RWPE1 (cell line): ENCODE measurements around the gene IRF7.
"Not testable (repeated sequence)": the region's sequence is repeated elsewhere in the genome, so short reads cannot be mapped to it uniquely, and the experiment has no call there.

Source experiments
- CTCF ChIA-PET: fragments of 350-600 bp; sonication (Branson Sonifier 250); formaldehyde crosslinking; extraction: SDS; loops from one replicate; lab custom pipeline; 2021; lab: Yijun Ruan, JAX
- POLR2A ChIA-PET: fragments of 400-600 bp; formaldehyde crosslinking; extraction: SDS; loops from one replicate; lab custom pipeline; 2020; ENCODE audit warnings: antibody characterized with exemption; ENCODE audit not compliant: low non-redundant PET; lab: Yijun Ruan, JAX
- DNase-seq: peaks from one replicate; pipeline ENCODE4 v3.0.0; 2012; ENCODE audit warnings: low spot score
- H3K27ac ChIP-seq: fragments of 450-650 bp; 2 replicates; pipeline ENCODE4 v1.5.1; 2017
- TF ChIP-seq, protein P1 (sequence below): fragments of 450-650 bp; conservative IDR thresholded peaks from 2 replicates; pipeline ENCODE4 v1.5.1; 2017; ENCODE audit warnings: low read depth, mild to moderate bottlenecking

Gene IRF7

DNA sequence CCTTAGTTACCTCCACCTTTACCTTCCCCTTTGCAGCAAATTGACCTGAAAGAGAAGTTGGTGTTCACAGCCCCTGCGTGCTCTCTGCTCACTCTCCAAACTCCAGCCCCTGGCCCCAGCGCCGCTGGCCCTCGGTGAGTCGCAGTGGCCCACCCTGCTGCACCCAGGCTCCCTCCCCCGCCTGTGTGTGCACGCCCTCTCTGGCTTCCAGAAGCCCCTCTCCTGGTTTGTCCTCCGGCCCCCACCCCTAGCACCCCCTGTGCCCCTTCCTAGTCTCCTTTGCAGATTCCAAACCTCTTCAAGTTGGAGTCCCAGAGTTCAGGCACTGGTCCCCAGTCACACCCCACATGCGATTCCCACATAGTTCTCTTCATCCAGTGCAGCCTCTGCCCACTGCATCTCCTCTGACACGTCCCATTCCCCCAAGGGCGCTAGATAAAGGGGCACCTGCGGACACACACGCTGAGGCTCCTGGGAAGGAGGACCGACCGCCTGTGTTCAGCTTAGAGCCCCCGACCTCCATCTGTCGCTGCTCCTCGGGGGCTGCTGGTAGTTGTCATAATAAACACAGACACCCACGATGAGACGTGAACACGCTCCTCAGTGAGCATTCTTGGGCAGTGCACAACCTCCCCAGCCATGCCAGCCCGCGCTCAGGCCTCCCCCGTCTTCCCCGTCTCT, 41.0 kb downstream of the IRF7 start:
- TF ChIP-seq, protein P1, sequence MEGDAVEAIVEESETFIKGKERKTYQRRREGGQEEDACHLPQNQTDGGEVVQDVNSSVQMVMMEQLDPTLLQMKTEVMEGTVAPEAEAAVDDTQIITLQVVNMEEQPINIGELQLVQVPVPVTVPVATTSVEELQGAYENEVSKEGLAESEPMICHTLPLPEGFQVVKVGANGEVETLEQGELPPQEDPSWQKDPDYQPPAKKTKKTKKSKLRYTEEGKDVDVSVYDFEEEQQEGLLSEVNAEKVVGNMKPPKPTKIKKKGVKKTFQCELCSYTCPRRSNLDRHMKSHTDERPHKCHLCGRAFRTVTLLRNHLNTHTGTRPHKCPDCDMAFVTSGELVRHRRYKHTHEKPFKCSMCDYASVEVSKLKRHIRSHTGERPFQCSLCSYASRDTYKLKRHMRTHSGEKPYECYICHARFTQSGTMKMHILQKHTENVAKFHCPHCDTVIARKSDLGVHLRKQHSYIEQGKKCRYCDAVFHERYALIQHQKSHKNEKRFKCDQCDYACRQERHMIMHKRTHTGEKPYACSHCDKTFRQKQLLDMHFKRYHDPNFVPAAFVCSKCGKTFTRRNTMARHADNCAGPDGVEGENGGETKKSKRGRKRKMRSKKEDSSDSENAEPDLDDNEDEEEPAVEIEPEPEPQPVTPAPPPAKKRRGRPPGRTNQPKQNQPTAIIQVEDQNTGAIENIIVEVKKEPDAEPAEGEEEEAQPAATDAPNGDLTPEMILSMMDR, result no peak
- POLR2A ChIA-PET, result interaction anchor here (0.6 kb wide), 1 partner anchor 25 kb away, joined by 4 read pairs; no protein-coding TSS in a partner anchor
- CTCF ChIA-PET, result no interaction called here
- DNase-seq, result no peak
- H3K27ac ChIP-seq, result peak overlapping the region; percentile 94

DNA sequence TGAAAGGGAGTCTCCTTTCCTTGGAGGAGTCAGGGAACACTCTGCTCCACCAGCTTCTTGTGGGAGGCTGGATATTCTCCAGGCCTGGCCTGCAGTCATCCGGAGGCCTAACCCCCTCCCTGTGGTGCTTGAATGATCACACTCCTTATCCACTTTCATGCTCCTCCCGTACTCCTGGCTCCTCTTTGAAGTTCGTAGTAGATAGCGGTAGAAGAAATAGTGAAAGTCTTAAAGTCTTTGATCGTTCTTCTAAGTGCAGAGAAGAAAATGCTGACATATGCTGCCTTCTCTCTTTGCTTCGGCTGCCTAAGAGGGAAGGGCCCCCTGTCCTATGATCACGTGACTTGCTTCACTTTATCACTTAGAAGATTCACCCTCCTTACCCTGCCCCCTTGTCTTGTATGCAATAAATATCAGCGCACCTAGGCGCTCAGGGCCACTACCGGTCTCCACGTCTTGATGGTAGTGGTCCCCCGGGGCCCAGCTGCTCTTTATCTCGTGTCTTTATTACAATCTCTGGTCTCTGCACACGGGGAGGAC, 41.6 kb downstream of the IRF7 start:
- POLR2A ChIA-PET, CTCF ChIA-PET, DNase-seq, H3K27ac ChIP-seq: not testable (repeated sequence)

DNA sequence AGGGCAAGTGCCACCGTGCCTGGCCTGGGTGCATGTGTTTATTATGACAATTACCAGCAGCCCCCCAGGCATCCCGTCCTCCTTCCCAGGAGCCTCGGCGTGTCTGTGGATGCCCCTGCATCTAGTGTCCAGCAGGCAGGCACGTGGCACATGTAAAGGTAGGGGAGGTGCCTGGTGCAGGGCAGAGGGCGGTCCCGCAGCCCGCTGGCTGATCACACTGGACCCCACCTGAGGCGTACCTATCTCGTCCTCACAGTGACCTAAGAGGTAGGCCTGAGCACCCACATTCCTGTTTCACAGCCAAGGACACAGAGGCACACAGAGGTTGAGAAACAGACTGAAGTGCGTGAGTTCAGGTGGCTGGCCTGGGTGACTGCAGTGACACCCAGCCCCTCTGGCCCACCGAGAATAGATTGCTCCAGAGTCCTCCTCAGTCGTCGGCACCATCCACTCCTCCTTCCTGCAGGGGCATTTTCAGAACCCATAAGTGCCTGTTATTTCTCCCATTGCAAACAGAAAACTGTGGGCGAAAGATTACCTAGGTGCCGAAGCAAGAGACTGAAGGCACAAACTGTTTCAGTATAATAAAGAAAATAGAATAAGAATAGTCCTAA, 42.5 kb downstream of the IRF7 start:
- TF ChIP-seq, protein P1, result no peak
- POLR2A ChIA-PET, result no interaction called here
- peak overlapping the region; percentile 22; the same call in 1 of the 2 replicates for H3K27ac ChIP-seq
- CTCF ChIA-PET, result no interaction called here
- no peak for DNase-seq

DNA sequence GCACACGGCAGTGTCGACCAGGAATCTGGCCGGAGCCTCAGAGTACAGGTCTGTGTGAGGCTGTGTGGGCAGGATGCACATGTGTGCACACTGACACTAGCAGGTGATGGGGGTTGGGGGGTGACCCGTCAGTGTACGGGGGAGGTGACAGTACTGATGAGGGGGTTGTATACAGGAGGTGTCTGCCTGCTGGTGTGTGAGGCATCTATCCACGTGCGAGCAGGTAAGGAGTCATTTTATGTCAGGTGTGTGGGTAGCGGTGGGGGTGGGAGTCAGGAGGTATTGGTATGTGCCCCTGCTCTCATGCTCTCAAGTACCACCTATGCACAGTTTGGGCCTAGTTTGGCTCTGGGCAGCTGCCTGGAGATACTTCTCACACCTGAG, 44.0 kb downstream of the IRF7 start:
- ChIA-PET CTCF (no interaction called here), POLR2A (no interaction called here)
- no peak for DNase-seq
- H3K27ac ChIP-seq, result peak overlapping the region; percentile 44
- TF ChIP-seq, protein P1, result no peak

DNA sequence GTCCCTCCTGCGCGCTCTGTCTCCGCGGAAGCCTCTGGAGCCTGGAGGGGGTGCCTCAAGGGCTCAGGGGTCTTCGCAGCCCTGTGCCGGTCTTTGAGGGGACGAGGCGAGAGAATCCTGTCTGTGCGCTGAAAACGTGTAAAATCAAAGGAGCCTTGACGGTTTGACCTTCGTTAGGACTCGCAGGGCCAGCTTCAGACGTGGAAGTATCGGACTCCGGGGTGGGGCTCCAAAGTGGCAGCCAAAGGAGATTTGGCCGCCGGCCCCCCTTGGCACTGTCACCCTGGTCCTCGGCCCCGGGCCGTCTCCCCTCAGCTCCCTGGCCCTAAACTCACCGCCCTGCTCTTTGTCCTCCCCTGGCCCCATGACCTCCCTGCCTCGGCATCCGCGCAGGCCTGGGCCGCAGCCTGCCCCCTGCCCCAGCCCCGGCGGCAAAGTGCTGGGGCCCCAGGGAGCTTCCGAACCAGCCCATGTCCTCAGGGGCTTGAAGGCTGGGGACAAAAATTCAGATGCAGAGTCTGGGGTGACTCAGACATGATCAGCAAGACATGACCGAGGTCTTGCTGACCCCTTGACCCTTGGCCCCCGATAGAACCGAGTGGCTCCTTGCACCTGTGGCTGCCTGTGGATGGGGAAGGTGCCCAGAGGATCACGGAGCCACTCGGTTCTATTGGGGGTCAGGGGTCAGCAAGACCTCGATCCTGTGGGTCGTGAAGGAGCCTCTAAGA, 46.4 kb downstream of the IRF7 start:
- TF ChIP-seq, protein P1, result no peak
- POLR2A ChIA-PET, result no interaction called here
- H3K27ac ChIP-seq, result peak overlapping the region; percentile 86
- DNase-seq, result no peak
- CTCF ChIA-PET, result interaction anchor here (1.0 kb wide), 1 partner anchor 15 kb away, joined by 4 read pairs; no protein-coding TSS in a partner anchor

DNA sequence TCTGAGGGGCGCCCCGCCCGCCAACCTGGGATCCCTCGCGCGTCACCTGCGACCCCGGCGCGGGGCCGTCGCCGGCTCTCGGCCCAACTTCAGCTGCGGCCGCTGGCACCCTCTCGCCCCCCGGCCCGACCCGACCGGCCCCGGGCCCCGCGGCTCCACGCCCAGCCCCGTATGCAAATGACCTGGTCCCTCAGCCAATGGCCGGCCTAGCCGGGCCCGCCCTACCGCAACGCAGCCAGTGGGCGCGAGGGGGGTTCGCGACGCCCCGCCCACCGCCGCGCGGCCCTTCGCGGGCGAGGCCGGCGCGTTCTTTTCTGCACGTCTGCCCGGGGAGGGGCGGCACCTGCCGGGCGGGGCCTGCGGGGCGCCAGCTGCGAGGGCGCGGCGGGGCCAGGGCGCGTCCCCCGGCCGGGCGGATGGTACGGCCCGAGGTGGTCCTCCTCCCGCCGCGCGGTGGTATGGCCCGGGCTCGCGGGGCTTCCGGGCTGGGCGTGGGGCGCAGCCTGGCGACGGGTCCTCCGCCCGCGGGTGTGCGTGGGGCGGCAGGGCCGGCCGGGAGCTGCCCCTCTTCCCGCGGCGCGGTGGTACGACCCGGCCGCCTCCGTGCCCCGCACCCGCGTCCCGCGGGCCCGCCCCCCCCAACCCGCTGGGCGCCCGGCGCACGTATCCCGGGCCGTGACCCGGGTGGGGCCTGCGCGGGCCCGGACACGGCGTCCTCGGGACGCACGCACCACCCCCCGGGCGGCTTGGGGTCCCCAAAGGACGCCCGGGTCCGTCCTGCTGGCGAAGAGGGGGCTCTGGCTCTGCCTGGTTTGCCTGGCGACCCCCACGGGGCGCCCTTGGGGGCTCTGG, 47.2 kb downstream of the IRF7 start:
- H3K27ac ChIP-seq, result peak overlapping the region; percentile 86
- ChIA-PET POLR2A (interaction anchor here (0.5 kb wide), 1 partner anchor 70 kb away, joined by 5 read pairs; no protein-coding TSS in a partner anchor), CTCF (interaction anchor here (1.0 kb wide), 1 partner anchor 14 kb away, joined by 4 read pairs; no protein-coding TSS in a partner anchor)
- TF ChIP-seq, protein P1, result no peak
- DNase-seq, result peak; percentile 93
